HCT116 (cell line): ENCODE results near the gene EHBP1. TPM values are rescaled to one million over a fixed set of nuclear protein-coding genes. Genes with fewer than 3 reads are reported as not detected.

Experiments
- ATAC-seq: fragments of 200-7000 bp; cut with Tn5 transposase; 2 replicates; pipeline ENCODE4 v1.9.1; 2020; ENCODE audit warnings: mild to moderate bottlenecking, moderate library complexity
- BruUV-seq: library from RNA; stranded (reverse); fragments of 400-500 nt; replicated peaks from 2 replicates; lab custom pipeline; 2021; lab: Mats Ljungman, UMichigan
- CTCF ChIA-PET: fragments of 300-600 bp; sonication (Branson Sonifier 250); formaldehyde crosslinking; loops from one replicate; lab custom pipeline; 2021; ENCODE audit warnings: antibody characterized with exemption; lab: Charles Lee
- POLR2A ChIA-PET: fragments of 300-600, 350-600 bp; sonication (Branson Sonifier 250); formaldehyde crosslinking; loops from one replicate; lab custom pipeline; 2021; ENCODE audit warnings: antibody characterized with exemption; lab: Charles Lee
- RAD21 ChIA-PET, 2 experiments: fragments of 300-600 bp; sonication (Branson Sonifier 250); formaldehyde crosslinking; loops; one replicate each; lab custom pipeline; 2023; ENCODE audit warnings: low total read pairs in 2 of 2; ENCODE audit not compliant: uncharacterized antibody in 2 of 2, unreplicated experiment in 2 of 2, low non-redundant PET in 1 of 2; lab: Charles Lee
- DNase-seq: peaks from one replicate; pipeline ENCODE4 v3.0.0-alpha.2; 2010; ENCODE audit warnings: low read depth, low spot score
- H2AFZ ChIP-seq: fragments of 200-600 bp; shearing (Covaris generic), sonication (generic); 2 replicates; pipeline ENCODE4 v1.6.1; 2017; ENCODE audit warnings: low read depth, mixed run types, mixed read lengths, antibody characterized with exemption, low read length; ENCODE audit not compliant: poor library complexity, severe bottlenecking
- H3K27ac ChIP-seq: 2 replicates; pipeline ENCODE4 v1.5.1; 2012; ENCODE audit warnings: low read depth, low read length
- H3K27me3 ChIP-seq: fragments of 200-600 bp; sonication (generic); 2 replicates; pipeline ENCODE4 v1.6.1; 2016; ENCODE audit warnings: mixed run types, low read length, mixed read lengths; ENCODE audit not compliant: insufficient read depth
- H3K36me3 ChIP-seq, 2 experiments: fragments of 200-500 bp in 1 of 2; fragments of 200-600 bp in 1 of 2; sonication (Bioruptor generic) in 1 of 2; sonication (generic) in 1 of 2; 2 replicates each; pipeline versions ENCODE4 v1.5.1 to v1.6.1; 2014 to 2016; ENCODE audit warnings: low read length in 2 of 2, inconsistent platforms in 1 of 2, mixed read lengths in 1 of 2, mixed run types in 1 of 2; ENCODE audit not compliant: insufficient read depth in 2 of 2, control insufficient read depth in 1 of 2
- H3K4me1 ChIP-seq, 2 experiments: fragments of 200-600 bp in 1 of 2; sonication (generic) in 1 of 2; 2 replicates each; pipeline versions ENCODE4 v1.5.1 to v1.6.1; 2012 to 2017; ENCODE audit warnings: low read length in 2 of 2, inconsistent platforms in 1 of 2, mild to moderate bottlenecking in 1 of 2, mixed read lengths in 1 of 2, mixed run types in 1 of 2, moderate library complexity in 1 of 2; ENCODE audit not compliant: insufficient read depth in 2 of 2, control insufficient read depth in 1 of 2
- H3K4me2 ChIP-seq: fragments of 200-600 bp; sonication (generic); 2 replicates; pipeline ENCODE4 v1.6.1; 2017; ENCODE audit warnings: mixed run types, low read length, mixed read lengths
- H3K4me3 ChIP-seq, 2 experiments: fragments of 200-600 bp in 1 of 2; sonication (generic) in 1 of 2; replicated peaks in 1 of 2; 2 replicates each; pipeline ENCODE4 v1.5.1; 2011 to 2016; ENCODE audit warnings: low read length in 2 of 2, control low read depth in 1 of 2, low read depth in 1 of 2, mild to moderate bottlenecking in 1 of 2, mixed read lengths in 1 of 2, mixed run types in 1 of 2
- H3K79me2 ChIP-seq: fragments of 200-600 bp; sonication (generic); 2 replicates; pipeline ENCODE4 v1.6.1; 2017; ENCODE audit warnings: mild to moderate bottlenecking, mixed run types, low read length, moderate library complexity, mixed read lengths; ENCODE audit not compliant: insufficient read depth
- H3K9ac ChIP-seq: fragments of 200-600 bp; sonication (generic); 2 replicates; pipeline ENCODE4 v1.6.1; 2016; ENCODE audit warnings: low read length, mixed read lengths
- H3K9me2 ChIP-seq: fragments of 200-600 bp; sonication (generic), shearing (Covaris generic); 2 replicates; pipeline ENCODE4 v1.6.1; 2017; ENCODE audit warnings: mixed run types, mild to moderate bottlenecking, moderate library complexity; ENCODE audit not compliant: insufficient read depth
- H3K9me3 ChIP-seq, 2 experiments: fragments of 200-500 bp in 1 of 2; fragments of 200-600 bp in 1 of 2; sonication (Bioruptor generic) in 1 of 2; sonication (generic) in 1 of 2; 2 replicates each; pipeline ENCODE4 v1.6.1; 2014 to 2017; ENCODE audit warnings: low read length in 2 of 2, mixed read lengths in 2 of 2, inconsistent platforms in 1 of 2, low read depth in 1 of 2, mild to moderate bottlenecking in 1 of 2, mixed run types in 1 of 2, moderate library complexity in 1 of 2; ENCODE audit not compliant: control insufficient read depth in 1 of 2, insufficient read depth in 1 of 2
- H4K20me1 ChIP-seq: fragments of 200-600 bp; sonication (generic), shearing (Covaris generic); 2 replicates; pipeline ENCODE4 v1.6.1; 2017; ENCODE audit warnings: mixed run types, mild to moderate bottlenecking, moderate library complexity; ENCODE audit not compliant: insufficient read depth
- EGR1 ChIP-seq: IDR thresholded peaks from 2 replicates; pipeline ENCODE4 v1.6.1; 2012; ENCODE audit warnings: low read depth
- EZH2 ChIP-seq: fragments of 200-600 bp; sonication (generic); IDR thresholded peaks from 2 replicates; pipeline ENCODE4 v1.6.1; 2017; ENCODE audit warnings: antibody characterized with exemption, mixed run types
- FOSL1 ChIP-seq: IDR thresholded peaks from 2 replicates; pipeline ENCODE4 v1.6.1; 2012; ENCODE audit warnings: low read depth
- POLR2AphosphoS5 ChIP-seq: IDR thresholded peaks from 2 replicates; pipeline ENCODE4 v1.6.1; 2011; ENCODE audit warnings: mild to moderate bottlenecking, low read depth, low read length, moderate library complexity
- RAD21 ChIP-seq: IDR thresholded peaks from 2 replicates; pipeline ENCODE4 v1.6.1; 2012; ENCODE audit warnings: low read depth, mild to moderate bottlenecking
- REST ChIP-seq: IDR thresholded peaks from 2 replicates; pipeline ENCODE4 v1.6.1; 2012; ENCODE audit warnings: low read depth
- SP1 ChIP-seq: IDR thresholded peaks from 2 replicates; pipeline ENCODE4 v1.6.1; 2012; ENCODE audit warnings: low read depth
- SRF ChIP-seq: IDR thresholded peaks from 2 replicates; pipeline ENCODE4 v1.6.1; 2012; ENCODE audit warnings: low read depth
- intact Hi-C: fragments of 100-400 bp; cut with micrococcal nuclease; formaldehyde crosslinking; loops from 2 replicates; pipeline ENCODE4 v1.10.0; 2022
- total RNA-seq: library from RNA; stranded (reverse); gene quantifications from one replicate; pipeline ENCODE4 v1.2.1, GENCODE V29; 2021; ENCODE audit not compliant: unreplicated experiment
- TF ChIP-seq, protein P1 (sequence below), 3 experiments: fragments of 200-600 bp in 1 of 3; sonication (generic) in 1 of 3; IDR thresholded peaks in 2 of 3; conservative IDR thresholded peaks in 1 of 3; 2 replicates each; pipeline ENCODE4 v1.5.1; 2012 to 2017; ENCODE audit warnings: low read depth in 2 of 3, low read length in 2 of 3, antibody characterized with exemption in 1 of 3, borderline replicate concordance in 1 of 3, control low read depth in 1 of 3, mild to moderate bottlenecking in 1 of 3, mixed read lengths in 1 of 3, mixed run types in 1 of 3, moderate library complexity in 1 of 3; ENCODE audit not compliant: insufficient read depth in 1 of 3

Gene EHBP1
- total RNA-seq, 1 experiment from 2014 or later: 89.9 TPM

DNA sequence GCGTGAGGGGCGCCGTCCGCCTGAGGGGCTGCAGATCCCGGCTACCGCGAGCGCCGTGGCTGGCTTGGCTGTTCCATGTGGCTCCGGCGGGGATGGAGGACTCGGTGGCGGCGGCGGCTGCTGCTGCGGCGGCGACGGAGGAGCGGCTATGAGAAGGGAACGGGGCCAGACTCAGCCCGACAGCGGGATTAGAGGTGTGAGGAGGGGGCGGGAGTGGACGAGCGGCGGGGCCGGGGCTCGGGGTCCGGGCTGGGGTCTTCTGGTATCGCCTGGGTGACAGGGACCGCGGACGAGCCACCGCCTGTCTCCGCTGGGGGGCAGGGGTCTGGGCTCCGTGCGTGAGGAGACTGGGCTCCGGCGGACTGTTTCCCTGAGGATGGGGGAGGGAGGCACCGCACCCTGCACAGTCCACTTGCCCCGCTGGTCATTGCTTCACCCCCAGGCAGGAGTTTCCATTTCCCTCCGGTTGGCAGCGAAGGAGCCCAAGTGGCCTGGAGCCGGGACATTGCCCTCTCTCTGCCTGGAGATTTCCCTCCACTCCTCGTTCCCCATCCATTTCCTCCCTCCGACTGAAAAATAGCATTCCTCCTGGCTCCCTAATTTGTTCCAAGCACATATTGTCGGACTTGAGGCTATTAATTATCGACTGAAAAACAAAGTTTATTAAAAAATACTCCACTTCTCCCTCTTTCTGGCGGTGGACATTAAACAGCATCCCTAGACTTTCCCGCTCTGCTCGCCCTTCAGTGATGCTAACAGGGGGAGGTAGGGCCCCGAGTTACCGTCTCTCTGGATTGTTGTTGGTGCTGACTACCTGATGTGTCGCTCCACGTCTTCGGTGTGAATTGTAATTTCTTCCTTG, 577 bp downstream of the EHBP1 start:
- Histone ChIP-seq H3K36me3 (peaks cover 31 to 34% of the 10 kb centered on the region in 2 experiments), H3K9me3 (no peaks in the 10 kb centered on the region), H3K9ac (peak overlapping the region; percentile 85), H3K4me1 (peaks cover 8 to 33% of the 10 kb centered on the region in 2 experiments), H2AFZ (no peak overlapping the region), H3K4me3 (peak overlapping the region; percentile 79 to 80), H4K20me1 (peaks cover 2% of the 10 kb centered on the region; the same call in 1 of the 2 replicates), H3K79me2 (peaks cover 53% of the 10 kb centered on the region), H3K9me2 (no peaks in the 10 kb centered on the region), H3K27ac (peak overlapping the region; percentile 69), H3K4me2 (peak overlapping the region; percentile 81), H3K27me3 (no peaks in the 10 kb centered on the region)
- peak; percentile 45 for ATAC-seq
- TF ChIP-seq SRF: no peak
- 0 out of 2 replicates have a peak, but pooled peaks have one; percentile 5 for TF ChIP-seq RAD21
- TF ChIP-seq, protein P1, sequence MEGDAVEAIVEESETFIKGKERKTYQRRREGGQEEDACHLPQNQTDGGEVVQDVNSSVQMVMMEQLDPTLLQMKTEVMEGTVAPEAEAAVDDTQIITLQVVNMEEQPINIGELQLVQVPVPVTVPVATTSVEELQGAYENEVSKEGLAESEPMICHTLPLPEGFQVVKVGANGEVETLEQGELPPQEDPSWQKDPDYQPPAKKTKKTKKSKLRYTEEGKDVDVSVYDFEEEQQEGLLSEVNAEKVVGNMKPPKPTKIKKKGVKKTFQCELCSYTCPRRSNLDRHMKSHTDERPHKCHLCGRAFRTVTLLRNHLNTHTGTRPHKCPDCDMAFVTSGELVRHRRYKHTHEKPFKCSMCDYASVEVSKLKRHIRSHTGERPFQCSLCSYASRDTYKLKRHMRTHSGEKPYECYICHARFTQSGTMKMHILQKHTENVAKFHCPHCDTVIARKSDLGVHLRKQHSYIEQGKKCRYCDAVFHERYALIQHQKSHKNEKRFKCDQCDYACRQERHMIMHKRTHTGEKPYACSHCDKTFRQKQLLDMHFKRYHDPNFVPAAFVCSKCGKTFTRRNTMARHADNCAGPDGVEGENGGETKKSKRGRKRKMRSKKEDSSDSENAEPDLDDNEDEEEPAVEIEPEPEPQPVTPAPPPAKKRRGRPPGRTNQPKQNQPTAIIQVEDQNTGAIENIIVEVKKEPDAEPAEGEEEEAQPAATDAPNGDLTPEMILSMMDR (IDR thresholded peaks at IDR 0.05 in 2 of 3, conservative IDR thresholded peaks at IDR 0.05 in 1 of 3; ENCODE audit: borderline replicate concordance in 1 of 3, insufficient read depth in 1 of 3, low read depth in 2 of 3, low read length in 2 of 3): peak in 2 of 3 experiments; percentile 25 to 33; a peak in 3 of 6 replicates
- TF ChIP-seq POLR2AphosphoS5: peak; percentile 45
- TF ChIP-seq EZH2: no peak
- no peak for TF ChIP-seq SP1
- TF ChIP-seq REST: no peak
- TF ChIP-seq FOSL1: no peak
- TF ChIP-seq EGR1: no peak
- ChIA-PET CTCF (interaction anchor here (1.4 kb wide), 1 partner anchor 249 kb away, joined by 4 read pairs; no protein-coding TSS in a partner anchor), POLR2A (interaction anchor here (1.1 to 2.8 kb wide), 4 partner anchors 10 to 128 kb away, joined by 5 to 13 read pairs (median 10); no protein-coding TSS in a partner anchor), RAD21 (no interaction called here)
- no TSS peak for BruUV-seq
- intact Hi-C loops: loop anchor here (2.0 to 5.0 kb wide), 3 partner anchors 66 to 249 kb away; no protein-coding TSS in a partner anchor
- no peak for DNase-seq
